Activated CD4-positive, alpha-beta T cell treated with anti-CD3 and anti-CD28 coated beads, Interleukin-2, Interleukin-6, amounts not matched to agents 100 ng/mL and 50 ng/mL, durations not matched to agents 16 hours and 8 hours (primary cell): ENCODE data around the gene FAM78A.

ENCODE experiments used
- DNase-seq: peaks from one replicate; pipeline ENCODE4 v3.0.0-alpha.2; 2020

Gene FAM78A

GRCh38 chr9:131302244-131303075 is 26.1 kb upstream of the FAM78A start:
- no peak for DNase-seq

DNA sequence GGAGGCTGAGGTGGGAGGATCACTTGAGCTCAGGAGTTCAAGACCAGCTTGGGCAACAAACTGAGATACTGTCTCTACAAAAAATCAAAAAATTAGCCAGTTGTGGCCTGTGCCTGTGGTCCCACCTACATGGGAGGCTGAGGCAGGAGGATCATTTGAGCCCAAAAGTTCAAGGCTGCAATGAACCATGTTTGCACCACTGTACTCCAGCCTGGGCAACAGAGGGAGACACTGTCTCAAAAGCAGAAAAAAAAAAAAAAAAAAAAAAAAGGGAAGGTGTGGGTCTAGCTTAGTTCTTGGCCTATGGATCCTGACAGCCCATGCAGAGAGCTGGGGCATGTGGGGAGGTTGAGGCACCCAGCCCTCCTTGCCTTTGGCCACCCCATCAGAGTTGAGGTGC is 24.1 kb upstream of the FAM78A start:
- no peak for DNase-seq

DNA sequence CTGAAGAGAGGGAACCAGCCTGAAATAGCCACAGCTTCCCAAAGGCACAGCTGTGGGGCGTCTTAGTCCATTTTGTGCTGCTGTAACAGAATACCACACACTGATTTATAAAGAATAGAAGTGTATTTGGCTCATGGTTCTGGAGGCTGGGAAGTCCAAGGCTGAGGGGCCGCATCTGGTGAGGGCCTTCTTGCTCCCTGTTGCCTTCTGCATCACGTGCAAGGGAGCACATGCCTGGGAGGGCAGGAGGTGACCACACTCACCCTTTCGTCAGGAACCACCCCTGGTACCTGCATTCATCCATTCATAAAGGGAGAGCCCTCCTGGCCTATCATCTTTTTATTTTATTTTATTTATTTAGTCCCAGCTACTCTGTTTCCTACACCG is 23.6 kb upstream of the FAM78A start:
- DNase-seq = no peak

- no peak for DNase-seq
Measured at GRCh38 chr9:131299346-131299960, 23.1 kb upstream of the FAM78A start.

DNA sequence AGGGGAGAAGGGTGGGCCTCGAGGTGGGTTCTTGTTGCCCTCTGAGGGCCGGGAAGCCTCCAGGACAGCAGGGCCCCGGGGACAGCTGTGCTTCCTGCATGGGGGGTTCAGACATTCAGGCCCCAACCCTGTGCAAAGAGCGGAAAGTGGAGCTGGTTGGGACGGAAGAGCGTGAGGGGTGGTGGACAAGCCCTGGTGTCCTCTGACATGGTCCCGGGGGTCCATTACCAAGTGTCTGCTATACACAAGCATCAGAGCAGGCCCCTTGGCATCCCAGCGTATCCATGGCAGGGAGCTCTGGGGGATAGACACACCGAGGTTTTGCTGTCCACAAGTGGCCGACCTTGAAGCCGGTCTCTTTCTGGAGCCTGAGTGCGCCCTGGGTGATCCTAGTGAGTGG is 22.5 kb upstream of the FAM78A start:
- DNase-seq = no peak

GRCh38 chr9:131298341-131298740 is 22.0 kb upstream of the FAM78A start:
- no peak for DNase-seq

DNA sequence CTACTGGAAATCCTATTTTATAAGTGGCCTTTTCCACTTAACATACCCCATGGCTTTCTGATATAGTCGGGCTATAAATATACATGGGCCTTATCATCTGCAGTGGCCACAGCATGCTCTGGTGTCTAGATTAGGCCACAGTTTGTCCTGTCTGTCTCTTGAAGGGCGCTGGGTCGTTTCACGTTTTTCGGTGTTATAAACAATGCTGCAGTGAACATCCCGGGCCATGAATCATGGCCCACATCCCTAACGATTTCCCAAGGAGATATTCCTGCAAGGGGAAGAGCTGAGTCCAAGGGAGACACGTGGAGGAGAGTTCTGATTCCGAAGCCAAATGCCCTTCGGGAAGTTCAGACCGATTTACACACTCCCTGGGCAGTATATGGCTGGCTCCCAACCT is 21.6 kb upstream of the FAM78A start:
- DNase-seq = no peak

DNA sequence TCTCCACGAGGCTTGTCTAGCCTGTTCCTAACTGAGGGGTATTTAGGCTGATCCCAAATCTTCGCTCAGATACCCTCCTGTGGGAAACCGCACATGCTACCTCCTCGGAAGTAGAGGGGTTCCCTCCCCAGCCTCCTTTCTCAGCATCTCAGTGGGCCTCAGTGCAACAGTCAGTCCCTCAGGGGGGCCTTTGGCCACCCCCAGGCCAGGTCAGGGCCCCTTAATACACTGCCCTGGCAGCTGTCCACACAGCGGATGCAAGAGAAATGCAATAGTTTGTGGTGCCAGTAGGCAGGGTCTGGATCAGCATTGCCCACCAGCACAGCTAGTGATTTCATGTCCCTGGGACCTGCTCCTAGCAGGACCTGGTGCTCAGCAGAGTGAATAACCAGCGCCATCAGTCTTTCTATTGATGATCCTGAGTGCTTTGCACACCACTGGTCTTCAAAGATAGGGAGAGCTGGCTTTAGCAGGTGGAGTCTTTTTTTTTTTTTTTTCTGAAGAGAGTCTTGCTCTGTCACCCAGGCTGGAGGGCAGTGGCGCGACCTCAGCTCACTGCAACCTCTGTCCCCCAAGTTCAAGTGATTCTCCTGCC is 20.7 kb upstream of the FAM78A start:
- no peak for DNase-seq

DNA sequence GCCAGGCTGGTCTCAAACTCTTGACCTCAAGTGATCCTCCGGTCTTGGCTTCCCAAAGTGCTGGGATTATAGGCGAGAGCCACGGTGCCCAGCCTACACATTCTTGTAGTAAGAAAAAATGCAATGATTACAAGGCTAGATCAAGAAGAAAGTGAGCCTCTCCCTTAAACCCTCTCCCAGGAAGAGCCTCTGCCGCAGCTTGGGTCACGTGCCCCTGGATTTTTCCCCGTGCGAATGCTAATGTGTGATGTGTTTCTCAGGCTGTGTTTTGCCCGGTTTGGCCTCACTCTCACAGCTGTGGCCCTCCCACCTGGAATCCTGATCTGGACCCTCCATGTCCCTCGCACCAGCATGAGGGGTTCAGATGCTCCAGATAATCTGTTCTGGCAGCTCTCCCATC is 20.1 kb upstream of the FAM78A start:
- no peak for DNase-seq

GRCh38 chr9:131292937-131293336 is 16.6 kb upstream of the FAM78A start:
- no peak for DNase-seq

DNA sequence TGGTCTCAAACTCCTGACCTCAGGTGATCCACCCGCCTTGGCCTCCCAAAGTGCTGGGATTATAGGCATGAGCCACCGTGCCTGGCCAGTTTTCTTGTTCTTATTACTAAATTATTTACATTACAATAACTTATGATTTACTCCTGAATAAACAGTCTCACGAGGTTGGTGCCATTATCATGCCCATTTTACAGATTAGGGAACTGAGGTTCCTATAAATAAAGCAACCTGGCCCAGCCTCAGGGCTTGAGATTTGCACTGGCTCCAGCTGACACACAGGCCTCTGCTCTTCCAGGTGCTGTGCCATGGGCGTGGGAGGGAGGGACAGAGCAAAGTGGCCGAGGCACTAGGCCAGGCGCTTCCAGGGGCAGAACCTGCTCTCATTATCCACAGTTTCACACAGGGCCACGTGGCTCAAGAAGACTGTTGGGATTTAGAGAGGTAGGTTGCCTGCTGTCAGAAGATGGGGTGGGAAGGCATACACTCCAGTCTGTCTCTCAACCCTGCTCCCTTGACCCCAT is 15.5 kb upstream of the FAM78A start:
- DNase-seq = no peak

- DNase-seq = no peak
Measured at GRCh38 chr9:131290767-131291370, 14.6 kb upstream of the FAM78A start.

DNA sequence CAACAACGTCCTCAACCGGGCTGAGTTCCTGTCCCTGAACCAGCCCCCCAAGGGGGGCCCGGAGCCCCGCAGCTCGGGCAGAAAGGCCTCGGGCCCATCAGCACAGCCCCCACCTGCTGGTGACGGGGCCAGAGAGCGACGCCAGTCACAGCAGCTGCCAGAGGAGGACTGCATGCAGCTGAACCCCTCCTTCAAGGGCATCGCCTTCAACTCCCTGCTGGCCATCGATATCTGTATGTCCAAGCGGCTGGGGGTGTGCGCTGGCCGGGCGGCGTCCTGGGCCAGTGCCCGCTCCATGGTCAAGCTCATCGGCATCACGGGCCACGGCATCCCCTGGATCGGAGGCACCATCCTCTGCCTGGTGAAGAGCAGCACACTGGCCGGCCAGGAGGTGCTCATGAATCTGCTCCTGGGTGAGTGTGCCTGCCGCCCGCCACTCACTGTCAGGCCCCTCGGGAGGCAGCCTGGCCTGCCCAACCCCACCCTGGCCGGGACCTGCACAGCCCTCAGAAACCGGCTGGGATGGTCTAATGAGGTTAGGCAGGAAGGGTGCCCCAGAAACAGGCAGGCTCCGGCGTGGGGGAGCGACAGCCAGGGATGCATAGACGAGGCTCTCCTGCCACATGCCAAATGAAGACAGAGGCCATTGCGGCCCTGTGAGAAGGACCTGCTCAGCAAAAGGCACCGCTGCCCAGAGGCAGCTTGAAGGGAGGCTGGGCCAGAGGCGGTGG is 13.9 kb upstream of the FAM78A start:
- no peak for DNase-seq

- no peak for DNase-seq
Measured at GRCh38 chr9:131289301-131290035, 13.2 kb upstream of the FAM78A start, which contains the start of gene PLPP7. Gene PLPP7 (plus strand): TSS chr9:131289723. CDS start chr9:131289998, 275 bp downstream.

DNA sequence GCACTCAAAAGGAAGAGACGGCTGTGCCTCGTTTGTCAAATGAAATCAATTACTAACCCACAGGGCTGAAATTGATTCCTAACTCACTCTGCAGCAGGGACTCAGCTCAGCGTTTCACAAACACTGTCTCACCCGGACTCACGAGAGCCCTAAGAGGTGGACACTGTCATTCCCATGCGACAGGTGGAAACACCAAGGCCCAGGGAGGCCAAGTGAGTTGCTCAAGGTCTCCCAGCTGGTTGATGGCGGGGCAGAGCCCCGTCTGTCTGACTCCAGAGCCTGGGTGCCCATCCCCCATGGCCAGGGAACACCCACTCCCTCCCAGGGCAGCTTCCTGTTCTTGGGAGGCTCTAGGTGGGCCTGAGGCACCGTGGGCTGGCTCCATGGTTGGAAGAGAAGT is 11.9 kb upstream of the FAM78A start:
- DNase-seq = no peak

DNA sequence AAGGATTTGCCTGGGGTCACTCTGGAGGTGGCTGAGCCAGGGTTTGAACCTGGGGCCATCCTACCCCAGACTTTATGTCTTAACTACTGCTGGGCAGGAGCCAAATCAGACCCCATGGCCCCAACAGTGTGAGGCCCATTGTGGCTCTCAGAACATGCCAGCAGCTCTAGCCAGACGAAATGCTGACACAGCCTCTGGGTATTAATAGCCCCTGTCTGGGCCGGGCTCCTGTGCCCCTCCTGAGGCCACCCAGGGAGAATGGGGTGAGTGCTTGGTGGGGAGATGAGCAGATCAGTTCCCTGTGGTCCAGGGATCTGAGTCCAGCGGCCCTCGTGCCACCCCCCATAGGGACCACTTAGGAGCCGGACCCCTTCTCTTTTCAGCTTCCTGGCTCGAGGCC is 11.0 kb upstream of the FAM78A start:
- DNase-seq = no peak

GRCh38 chr9:131284856-131285255 is 8.5 kb upstream of the FAM78A start:
- no peak for DNase-seq

DNA sequence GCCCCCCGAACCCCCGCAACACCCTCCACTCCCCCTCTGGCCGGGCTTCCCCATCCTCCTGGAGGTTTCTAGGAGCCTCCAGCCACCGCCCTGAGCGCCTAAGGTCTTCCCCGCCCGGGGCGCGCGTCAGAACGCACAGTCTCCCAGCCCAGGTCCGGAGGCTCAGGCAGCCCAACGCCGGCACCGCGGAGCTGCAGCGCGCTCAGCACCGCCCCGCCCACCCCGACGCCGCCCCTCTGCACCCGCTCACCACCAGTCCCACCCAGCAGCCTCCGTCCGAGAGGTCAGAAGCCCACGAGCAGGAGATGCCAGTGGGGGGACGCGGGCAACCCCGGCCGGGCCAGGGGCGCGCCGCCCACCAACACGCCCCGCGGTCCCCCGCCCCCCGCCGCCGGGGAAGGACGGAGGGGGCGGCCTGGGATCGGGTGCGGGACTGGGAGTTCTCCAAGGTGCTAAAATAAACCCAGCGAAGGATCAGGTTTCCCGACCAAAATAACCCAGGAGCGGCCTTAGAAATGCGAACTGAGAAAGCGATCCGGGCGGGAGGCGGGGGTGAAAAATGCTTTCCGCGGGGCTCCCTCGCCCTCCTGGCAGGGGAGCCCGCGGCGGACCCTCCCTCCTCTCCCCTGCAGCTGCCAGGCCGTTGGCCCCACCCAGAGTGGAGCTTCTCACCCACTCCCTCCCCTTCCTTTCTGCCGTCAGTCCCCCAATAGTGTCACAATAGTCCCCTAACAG is 6.5 kb upstream of the FAM78A start:
- no peak for DNase-seq

GRCh38 chr9:131282175-131282574 is 5.9 kb upstream of the FAM78A start:
- no peak for DNase-seq

DNA sequence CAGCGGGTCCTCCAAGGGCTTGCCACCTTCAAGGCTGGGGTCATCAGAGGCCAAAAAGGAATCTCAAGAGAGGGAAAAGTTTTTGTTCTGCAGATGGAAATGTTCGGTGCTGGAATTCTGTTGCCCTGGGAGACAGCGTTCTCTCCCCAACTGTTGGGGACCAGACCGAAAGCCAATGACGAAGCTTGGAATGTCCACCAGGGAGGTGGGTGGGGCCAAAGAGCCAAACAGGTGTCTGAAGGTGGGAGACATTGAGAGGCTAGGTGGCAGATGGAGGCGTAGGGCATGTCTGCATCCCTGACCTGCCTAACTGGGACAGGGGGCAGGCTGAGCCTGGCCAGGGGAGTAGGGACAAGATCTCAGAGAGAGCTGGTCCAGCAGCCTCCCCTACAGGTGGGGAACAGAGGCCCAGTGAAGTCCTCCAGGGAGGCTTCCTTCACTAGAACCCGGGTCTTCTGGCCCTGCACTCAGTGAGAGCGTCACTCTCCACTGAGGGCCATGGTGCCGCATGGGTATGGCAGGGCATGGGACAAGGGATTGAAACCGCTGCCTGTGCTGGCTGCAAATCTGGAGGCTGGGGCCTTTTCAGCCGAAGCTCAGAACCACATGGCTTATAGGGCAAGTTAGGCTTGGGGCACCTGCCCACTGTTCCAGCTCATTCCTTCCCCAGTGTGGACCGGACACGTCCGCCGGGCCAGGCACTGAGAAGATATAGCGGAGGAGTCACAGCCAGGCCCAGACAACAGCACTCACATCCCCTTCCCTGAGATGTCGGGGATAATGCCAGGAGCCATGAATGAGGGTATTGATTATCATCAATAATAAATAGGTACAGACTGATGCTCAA is 5.0 kb upstream of the FAM78A start:
- DNase-seq = no peak
